GM12892 (cell line): Measurements from ENCODE around the gene GRID1.

Source experiments
- POLR2A ChIP-seq: IDR thresholded peaks from 2 replicates; pipeline ENCODE4 v1.6.1; 2011; ENCODE audit warnings: low read depth, low read length, control low read depth
- POLR2AphosphoS5 ChIP-seq: IDR thresholded peaks from 2 replicates; pipeline ENCODE4 v1.6.1; 2011; ENCODE audit warnings: low read depth, low read length, control low read depth
- TAF1 ChIP-seq: IDR thresholded peaks from 2 replicates; pipeline ENCODE4 v1.6.1; 2011; ENCODE audit warnings: low read depth, mild to moderate bottlenecking, control low read depth, low read length, borderline replicate concordance

DNA sequence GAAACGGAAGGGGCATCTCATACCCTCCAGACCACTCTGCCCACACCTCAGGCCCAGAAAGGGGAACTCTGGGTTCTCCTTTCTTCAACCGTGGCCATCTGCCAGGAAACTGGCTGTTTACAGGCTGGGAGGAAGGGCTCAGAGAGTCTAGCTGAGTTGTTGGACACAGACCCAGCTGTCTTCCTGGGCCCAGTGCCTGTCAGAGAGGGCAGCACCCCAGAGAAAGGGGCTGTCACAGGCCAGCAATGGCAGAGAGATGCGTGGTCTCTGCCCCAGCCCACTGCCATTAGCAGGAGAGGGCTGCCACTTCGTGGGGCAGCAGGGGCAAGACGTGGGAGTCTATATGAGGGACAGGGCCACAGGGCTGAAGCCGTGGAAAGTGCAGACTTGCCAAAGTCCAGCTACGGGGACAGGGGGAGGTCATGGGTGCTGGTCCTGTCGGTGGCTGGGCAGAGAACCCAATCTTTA, 11.0 kb downstream of the GRID1 start:
- TF ChIP-seq POLR2A: no peak
- no peak for TF ChIP-seq POLR2AphosphoS5
- TF ChIP-seq TAF1: no peak
